Measurements from ENCODE around the gene SRGAP1. TPM values are rescaled to one million over a fixed set of nuclear protein-coding genes. Genes with fewer than 3 reads are reported as not detected.

SRGAP1 gene
- total RNA-seq, 1 donor from 2014 or later = 2.3 TPM

DNA sequence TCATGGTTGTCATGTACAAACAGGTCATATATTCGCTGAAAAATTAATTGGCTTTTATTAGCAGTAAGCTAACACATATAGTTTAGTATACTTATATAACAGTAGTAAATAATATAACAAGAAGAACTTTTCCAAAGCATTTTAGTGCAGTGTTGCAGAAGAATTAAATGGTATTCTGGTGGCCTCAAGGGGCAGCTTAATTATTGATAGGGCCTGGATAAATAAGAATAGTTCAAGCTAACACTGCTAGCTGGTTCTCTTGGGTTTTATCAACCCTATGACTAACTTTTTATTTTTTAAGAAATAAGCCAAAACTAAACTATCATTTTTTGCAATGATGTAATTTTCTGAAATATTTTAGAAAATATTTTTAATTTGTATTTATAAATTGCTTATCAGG, 152.1 kb downstream of the SRGAP1 start:
- Histone ChIP-seq H3K9me3 (replicated peaks) (no peaks in the 10 kb centered on the region), H3K27ac (replicated peaks) (no peak overlapping the region), H3K4me1 (peaks cover 3% of the 10 kb centered on the region), H3K27me3 (ENCODE audit: low read depth) (no peaks in the 10 kb centered on the region), H3K36me3 (no peaks in the 10 kb centered on the region), H3K4me3 (no peak overlapping the region)
- TF ChIP-seq, protein P1, sequence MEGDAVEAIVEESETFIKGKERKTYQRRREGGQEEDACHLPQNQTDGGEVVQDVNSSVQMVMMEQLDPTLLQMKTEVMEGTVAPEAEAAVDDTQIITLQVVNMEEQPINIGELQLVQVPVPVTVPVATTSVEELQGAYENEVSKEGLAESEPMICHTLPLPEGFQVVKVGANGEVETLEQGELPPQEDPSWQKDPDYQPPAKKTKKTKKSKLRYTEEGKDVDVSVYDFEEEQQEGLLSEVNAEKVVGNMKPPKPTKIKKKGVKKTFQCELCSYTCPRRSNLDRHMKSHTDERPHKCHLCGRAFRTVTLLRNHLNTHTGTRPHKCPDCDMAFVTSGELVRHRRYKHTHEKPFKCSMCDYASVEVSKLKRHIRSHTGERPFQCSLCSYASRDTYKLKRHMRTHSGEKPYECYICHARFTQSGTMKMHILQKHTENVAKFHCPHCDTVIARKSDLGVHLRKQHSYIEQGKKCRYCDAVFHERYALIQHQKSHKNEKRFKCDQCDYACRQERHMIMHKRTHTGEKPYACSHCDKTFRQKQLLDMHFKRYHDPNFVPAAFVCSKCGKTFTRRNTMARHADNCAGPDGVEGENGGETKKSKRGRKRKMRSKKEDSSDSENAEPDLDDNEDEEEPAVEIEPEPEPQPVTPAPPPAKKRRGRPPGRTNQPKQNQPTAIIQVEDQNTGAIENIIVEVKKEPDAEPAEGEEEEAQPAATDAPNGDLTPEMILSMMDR (IDR thresholded peaks at IDR 0.05; ENCODE audit: borderline replicate concordance) = no peak
- intact Hi-C loops (cut with micrococcal nuclease) = no loop called here
- no peak for DNase-seq

DNA sequence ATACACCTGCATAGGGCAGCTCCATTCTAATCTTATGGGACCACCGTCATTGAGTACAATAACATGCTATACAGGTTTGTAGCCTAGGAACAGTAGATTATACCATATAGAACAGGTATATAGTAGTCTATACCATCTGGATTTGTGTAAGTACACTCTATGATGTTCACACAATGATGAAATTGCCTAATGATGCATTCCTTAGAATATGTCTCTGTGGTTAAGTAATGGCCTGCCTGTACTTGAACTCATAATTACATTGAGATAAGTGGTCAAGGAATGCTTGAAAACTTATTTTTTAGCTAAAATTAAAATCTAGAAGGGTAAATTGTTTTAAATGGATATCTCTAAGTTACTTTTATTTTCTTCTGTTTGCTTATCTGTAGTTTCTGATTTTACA, 152.7 kb downstream of the SRGAP1 start:
- Histone ChIP-seq H3K4me3 (no peak overlapping the region), H3K27me3 (ENCODE audit: low read depth) (no peaks in the 10 kb centered on the region), H3K36me3 (no peaks in the 10 kb centered on the region), H3K27ac (replicated peaks) (no peak overlapping the region), H3K4me1 (peaks cover under 1% of the 10 kb centered on the region), H3K9me3 (replicated peaks) (no peaks in the 10 kb centered on the region)
- intact Hi-C loops (cut with micrococcal nuclease) = no loop called here
- TF ChIP-seq, protein P1 (IDR thresholded peaks at IDR 0.05; ENCODE audit: borderline replicate concordance) = no peak
- DNase-seq = no peak

DNA sequence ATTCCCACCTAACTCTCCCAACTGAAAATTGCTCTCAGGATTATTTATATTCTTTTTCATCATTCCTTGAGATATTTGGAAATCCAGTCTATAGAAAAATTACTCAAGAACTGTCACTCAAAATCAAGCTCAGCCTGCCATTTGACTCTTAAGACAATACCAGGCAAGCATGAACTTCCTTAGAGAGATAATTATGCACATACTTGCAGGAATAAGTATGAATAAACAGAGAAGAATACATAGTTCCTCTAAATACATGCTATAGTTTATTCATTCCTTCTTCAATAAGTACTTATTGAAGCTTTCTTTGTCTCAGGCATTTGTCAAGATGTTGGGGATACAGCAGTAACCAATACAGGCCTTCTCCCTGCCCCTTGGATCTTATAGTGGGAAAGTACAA, 154.1 kb downstream of the SRGAP1 start:
- no peaks in the 10 kb centered on the region for H3K9me3 ChIP-seq (replicated peaks)
- no peak for DNase-seq
- no peak overlapping the region for H3K4me3 ChIP-seq
- TF ChIP-seq, protein P1 (IDR thresholded peaks at IDR 0.05; ENCODE audit: borderline replicate concordance) = no peak
- no peaks in the 10 kb centered on the region for H3K27me3 ChIP-seq (ENCODE audit: low read depth)
- no peak overlapping the region for H3K27ac ChIP-seq (replicated peaks)
- intact Hi-C loops (cut with micrococcal nuclease) = no loop called here
- no peaks in the 10 kb centered on the region for H3K36me3 ChIP-seq
- no peaks in the 10 kb centered on the region for H3K4me1 ChIP-seq

DNA sequence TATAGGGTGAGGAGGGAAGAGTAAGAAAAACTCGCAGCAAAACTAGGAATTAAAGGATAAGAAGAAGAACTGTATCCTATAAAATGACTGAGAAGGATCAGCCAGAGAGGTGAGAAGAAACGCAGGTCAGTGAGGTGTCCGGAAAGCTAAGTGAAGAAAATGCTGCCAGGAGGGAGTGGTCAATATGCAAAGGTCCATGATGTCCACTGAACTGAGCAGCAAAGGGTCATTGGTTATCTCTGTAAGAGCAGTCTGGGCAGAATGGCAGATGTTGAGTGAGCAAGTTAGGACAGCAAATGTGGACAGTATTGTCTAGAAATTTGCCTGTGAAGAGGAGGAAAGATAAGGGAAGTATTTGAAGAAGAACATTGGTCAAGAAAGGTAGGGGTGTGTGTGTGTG, 155.4 kb downstream of the SRGAP1 start:
- intact Hi-C loops (cut with micrococcal nuclease) = no loop called here
- no peaks in the 10 kb centered on the region for H3K4me1 ChIP-seq
- H3K36me3 ChIP-seq = no peaks in the 10 kb centered on the region
- H3K27me3 ChIP-seq (ENCODE audit: low read depth) = no peaks in the 10 kb centered on the region
- H3K27ac ChIP-seq (replicated peaks) = no peak overlapping the region
- TF ChIP-seq, protein P1 (IDR thresholded peaks at IDR 0.05; ENCODE audit: borderline replicate concordance) = no peak
- H3K4me3 ChIP-seq = no peak overlapping the region
- no peaks in the 10 kb centered on the region for H3K9me3 ChIP-seq (replicated peaks)
- DNase-seq = no peak

- intact Hi-C loops (cut with micrococcal nuclease) = no loop called here
- Histone ChIP-seq H3K27ac (replicated peaks) (no peak overlapping the region), H3K9me3 (replicated peaks) (no peaks in the 10 kb centered on the region), H3K27me3 (ENCODE audit: low read depth) (no peaks in the 10 kb centered on the region), H3K36me3 (no peaks in the 10 kb centered on the region), H3K4me1 (peaks cover 7% of the 10 kb centered on the region), H3K4me3 (no peak overlapping the region)
- TF ChIP-seq, protein P1 (IDR thresholded peaks at IDR 0.05; ENCODE audit: borderline replicate concordance) = no peak
- DNase-seq = no peak
These were observed 156.9 kb downstream of the SRGAP1 start for GRCh38 chr12:64001439-64001838.

GRCh38 chr12:64004641-64005040, 160.1 kb downstream of the SRGAP1 start:
- intact Hi-C loops (cut with micrococcal nuclease) = no loop called here
- H3K9me3 ChIP-seq (replicated peaks) = no peaks in the 10 kb centered on the region
- peaks cover 18% of the 10 kb centered on the region for H3K4me1 ChIP-seq
- no peak overlapping the region for H3K4me3 ChIP-seq
- TF ChIP-seq, protein P1 (IDR thresholded peaks at IDR 0.05; ENCODE audit: borderline replicate concordance) = no peak
- H3K36me3 ChIP-seq = no peaks in the 10 kb centered on the region
- no peak overlapping the region for H3K27ac ChIP-seq (replicated peaks)
- no peaks in the 10 kb centered on the region for H3K27me3 ChIP-seq (ENCODE audit: low read depth)
- no peak for DNase-seq

Measured in left ventricle myocardium inferior (tissue), 1 donor.